ENCODE results near the gene SIN3A.

Gene SIN3A

DNA sequence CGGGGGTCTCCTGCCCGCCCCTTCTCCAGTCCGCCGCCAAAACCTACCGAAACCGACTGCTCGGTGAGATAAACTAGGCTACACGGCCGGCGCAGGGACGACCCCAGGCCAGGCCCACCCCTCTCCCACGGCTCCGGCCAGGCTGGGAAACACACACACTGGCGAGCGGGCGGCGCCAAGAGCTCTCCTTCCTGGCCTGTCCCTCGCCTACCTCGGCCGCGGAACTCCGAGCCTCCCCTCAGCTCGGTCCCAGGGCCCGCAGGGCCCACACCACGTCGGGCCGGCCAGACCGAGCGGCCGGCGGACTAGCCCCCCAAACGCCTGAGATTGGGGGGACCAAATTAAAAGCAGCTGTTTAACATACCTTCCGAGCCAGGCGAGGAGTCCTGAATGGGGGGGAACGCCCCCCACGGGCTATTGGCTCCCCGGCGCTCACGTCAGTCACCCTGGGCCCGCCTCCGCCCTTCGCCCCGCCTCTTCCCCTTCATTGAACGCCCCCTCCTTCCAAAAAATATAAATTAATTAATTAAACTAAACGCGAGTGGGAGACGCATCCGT, 4.0 kb upstream of the SIN3A start:
- no peaks in the 10 kb centered on the region for H3K36me3 ChIP-seq (ENCODE audit: control insufficient read depth, insufficient read depth, low read length)
- TF ChIP-seq, protein P1, sequence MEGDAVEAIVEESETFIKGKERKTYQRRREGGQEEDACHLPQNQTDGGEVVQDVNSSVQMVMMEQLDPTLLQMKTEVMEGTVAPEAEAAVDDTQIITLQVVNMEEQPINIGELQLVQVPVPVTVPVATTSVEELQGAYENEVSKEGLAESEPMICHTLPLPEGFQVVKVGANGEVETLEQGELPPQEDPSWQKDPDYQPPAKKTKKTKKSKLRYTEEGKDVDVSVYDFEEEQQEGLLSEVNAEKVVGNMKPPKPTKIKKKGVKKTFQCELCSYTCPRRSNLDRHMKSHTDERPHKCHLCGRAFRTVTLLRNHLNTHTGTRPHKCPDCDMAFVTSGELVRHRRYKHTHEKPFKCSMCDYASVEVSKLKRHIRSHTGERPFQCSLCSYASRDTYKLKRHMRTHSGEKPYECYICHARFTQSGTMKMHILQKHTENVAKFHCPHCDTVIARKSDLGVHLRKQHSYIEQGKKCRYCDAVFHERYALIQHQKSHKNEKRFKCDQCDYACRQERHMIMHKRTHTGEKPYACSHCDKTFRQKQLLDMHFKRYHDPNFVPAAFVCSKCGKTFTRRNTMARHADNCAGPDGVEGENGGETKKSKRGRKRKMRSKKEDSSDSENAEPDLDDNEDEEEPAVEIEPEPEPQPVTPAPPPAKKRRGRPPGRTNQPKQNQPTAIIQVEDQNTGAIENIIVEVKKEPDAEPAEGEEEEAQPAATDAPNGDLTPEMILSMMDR (IDR thresholded peaks at IDR 0.05; ENCODE audit: insufficient read depth, low read length, poor library complexity, severe bottlenecking), result no peak
- no peaks in the 10 kb centered on the region for H3K27me3 ChIP-seq (replicated peaks; ENCODE audit: control insufficient read depth, insufficient read depth, low read length)
- H3K4me3 ChIP-seq (replicated peaks; ENCODE audit: low read depth, low read length), result peak overlapping the region; percentile 93
- DNase-seq (ENCODE audit: extremely low read depth, insufficient read length), result peak; percentile 85

DNA sequence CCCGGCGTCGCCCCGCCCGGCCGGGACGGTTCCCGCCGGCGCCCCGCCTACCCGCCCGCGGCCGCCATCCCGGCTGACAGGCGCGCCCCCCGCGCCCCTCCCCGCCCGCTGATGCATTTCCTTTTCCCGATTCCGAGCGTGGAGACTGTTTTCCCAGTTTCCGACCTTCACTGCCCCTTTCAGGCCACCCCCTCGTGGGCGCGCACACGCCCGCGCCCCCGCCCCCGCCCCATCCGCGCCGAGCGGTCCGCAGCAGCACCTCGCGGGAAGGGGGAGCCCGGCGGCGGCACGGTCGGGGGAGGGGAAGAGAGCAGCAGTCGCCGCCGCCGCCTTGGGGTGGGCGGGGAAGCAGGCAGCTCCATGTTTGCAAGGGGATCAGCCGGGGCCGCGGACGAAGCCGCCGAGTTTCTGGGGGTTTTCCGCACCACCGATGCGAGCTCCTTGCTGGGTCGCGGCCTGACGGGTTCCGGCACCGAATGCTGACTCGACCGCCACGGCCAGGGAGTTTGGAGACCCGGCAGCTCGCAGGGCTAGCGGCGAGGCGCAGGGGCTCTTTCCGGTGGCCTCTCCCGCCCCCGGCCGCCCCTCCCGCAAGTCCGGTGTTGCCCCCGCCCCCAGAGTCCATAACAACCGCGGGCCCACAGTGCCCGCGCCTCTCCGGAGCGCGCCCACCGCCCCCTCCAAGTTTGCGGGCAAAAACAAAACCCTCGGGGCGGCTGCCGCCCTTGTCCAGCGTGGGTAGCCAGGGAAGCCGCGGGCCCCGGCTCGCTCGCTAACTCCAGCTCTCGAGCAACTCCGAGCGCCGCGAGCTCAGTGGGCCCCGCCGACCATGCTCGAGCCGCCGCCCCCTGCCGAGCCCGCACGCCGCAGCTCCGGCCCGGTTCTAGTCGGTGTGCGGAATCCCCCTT, 3.2 kb upstream of the SIN3A start:
- no peaks in the 10 kb centered on the region for H3K36me3 ChIP-seq (ENCODE audit: control insufficient read depth, insufficient read depth, low read length)
- peak overlapping the region; percentile 93 for H3K4me3 ChIP-seq (replicated peaks; ENCODE audit: low read depth, low read length)
- peak; percentile 86 for DNase-seq (ENCODE audit: extremely low read depth, insufficient read length)
- TF ChIP-seq, protein P1 (IDR thresholded peaks at IDR 0.05; ENCODE audit: insufficient read depth, low read length, poor library complexity, severe bottlenecking), result no peak
- H3K27me3 ChIP-seq (replicated peaks; ENCODE audit: control insufficient read depth, insufficient read depth, low read length), result no peaks in the 10 kb centered on the region

DNA sequence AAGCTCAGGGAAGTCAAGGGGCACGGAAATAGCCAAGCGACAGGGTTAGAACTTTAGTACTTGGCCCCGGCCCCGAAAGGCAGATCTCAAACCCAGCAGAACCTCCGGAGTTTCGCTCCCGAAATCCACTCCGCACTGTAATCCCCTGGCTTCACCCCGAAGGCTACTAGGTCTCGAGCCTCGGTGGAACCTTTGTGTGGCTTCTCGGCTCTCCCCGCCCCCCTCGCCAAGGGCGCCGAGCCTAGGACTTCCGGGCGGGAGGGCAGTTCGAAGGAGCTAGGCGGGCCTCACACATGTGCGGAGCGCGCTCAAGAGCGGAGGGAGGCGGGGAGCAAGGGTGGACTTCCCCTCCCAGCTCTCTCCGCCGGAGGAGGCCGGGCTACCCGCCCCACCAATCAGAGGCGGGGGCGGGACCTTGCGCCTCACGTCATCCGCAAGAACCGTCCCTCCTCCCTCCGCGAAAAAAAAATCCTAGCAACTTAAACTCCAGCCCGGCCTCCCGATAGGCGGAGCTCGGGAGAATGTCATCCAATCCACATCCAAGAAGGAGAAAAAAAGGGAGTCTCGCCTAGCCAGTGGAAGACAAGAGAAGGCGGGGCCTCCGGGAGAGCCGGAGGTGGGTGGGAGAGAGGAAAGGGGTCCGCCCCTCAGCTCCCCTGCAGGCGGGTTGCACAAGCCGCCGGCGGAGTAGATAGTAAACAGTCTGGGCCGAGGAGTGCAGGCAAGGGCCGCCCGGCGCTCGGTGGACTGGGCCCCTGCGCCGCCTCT, 2.4 kb upstream of the SIN3A start:
- no peaks in the 10 kb centered on the region for H3K27me3 ChIP-seq (replicated peaks; ENCODE audit: control insufficient read depth, insufficient read depth, low read length)
- H3K36me3 ChIP-seq (ENCODE audit: control insufficient read depth, insufficient read depth, low read length), result no peaks in the 10 kb centered on the region
- peak overlapping the region; percentile 93 for H3K4me3 ChIP-seq (replicated peaks; ENCODE audit: low read depth, low read length)
- peak; percentile 99 for DNase-seq (ENCODE audit: extremely low read depth, insufficient read length)
- TF ChIP-seq, protein P1 (IDR thresholded peaks at IDR 0.05; ENCODE audit: insufficient read depth, low read length, poor library complexity, severe bottlenecking), result no peak

DNA sequence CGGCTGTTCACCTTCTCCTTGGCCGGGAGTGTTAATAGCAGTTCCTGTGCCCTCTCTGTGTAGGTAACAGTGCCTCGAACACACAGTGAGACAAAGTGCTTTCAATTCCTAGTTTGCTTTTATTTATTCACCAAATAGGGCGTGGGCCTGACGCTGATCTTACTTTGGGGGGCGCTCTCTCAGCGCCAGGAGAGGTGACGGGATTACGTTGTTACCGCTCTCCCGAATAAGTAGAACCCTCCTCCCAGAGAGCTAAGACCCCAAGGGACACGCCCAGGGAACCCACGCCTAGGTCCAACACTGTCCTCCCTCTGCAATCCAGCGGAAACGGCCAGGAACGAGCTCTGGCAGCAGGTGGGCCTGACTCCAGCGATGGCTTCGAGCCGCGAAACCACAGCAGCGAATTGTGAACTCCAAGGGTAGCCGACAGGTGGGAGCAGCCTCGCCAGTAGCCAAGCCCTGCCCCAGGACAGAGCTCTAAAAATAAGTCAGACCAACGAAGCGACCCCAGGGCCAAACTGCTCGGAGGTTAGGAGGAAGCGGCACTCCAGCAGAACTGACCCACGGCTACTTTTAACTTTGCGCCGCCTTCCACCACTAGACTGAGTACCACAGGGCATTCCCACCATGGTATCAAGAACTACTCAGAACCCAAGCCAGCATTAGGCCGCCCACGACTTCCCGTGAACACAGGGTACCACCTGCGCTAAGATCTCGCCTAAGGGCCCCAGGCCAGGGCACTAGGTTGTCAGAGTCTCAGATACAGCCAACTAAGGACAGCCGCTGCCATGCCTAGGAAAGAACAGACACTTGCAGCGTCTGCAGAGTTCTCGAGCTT, 1.6 kb upstream of the SIN3A start:
- no peaks in the 10 kb centered on the region for H3K36me3 ChIP-seq (ENCODE audit: control insufficient read depth, insufficient read depth, low read length)
- H3K4me3 ChIP-seq (replicated peaks; ENCODE audit: low read depth, low read length), result peak overlapping the region; percentile 78
- TF ChIP-seq, protein P1 (IDR thresholded peaks at IDR 0.05; ENCODE audit: insufficient read depth, low read length, poor library complexity, severe bottlenecking), result peak; percentile 46
- no peaks in the 10 kb centered on the region for H3K27me3 ChIP-seq (replicated peaks; ENCODE audit: control insufficient read depth, insufficient read depth, low read length)
- DNase-seq (ENCODE audit: extremely low read depth, insufficient read length), result peak; percentile 77

DNA sequence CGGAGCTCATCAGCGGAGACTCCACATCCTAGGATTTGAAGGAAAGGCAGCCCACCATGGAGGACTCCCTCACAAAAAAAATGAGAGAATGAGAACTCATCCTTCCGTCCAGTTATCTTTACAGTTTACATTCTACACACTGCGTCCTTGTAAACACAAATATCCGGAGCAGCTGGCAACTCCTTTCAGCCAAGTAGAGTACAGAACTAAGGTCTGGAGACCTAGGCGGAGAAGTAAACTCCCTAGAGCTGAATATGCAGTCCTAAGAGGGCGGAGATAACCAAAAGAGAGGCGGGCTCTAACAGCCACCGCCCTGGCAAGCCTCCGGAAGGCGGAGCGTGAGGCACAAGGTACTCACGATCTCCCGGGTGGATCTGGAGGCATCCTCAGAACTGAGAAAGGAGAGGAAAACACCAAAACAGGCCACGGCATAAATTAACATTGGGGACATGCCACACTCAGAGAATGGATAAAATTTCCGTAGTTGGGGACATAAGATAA, 924 bp upstream of the SIN3A start:
- H3K27me3 ChIP-seq (replicated peaks; ENCODE audit: control insufficient read depth, insufficient read depth, low read length), result no peaks in the 10 kb centered on the region
- TF ChIP-seq, protein P1 (IDR thresholded peaks at IDR 0.05; ENCODE audit: insufficient read depth, low read length, poor library complexity, severe bottlenecking), result no peak
- peak overlapping the region; percentile 78 for H3K4me3 ChIP-seq (replicated peaks; ENCODE audit: low read depth, low read length)
- DNase-seq (ENCODE audit: extremely low read depth, insufficient read length), result peak; percentile 78
- no peaks in the 10 kb centered on the region for H3K36me3 ChIP-seq (ENCODE audit: control insufficient read depth, insufficient read depth, low read length)

Measured in GM06990 (cell line).